Measurements from ENCODE around the gene AMN1.
"Not testable (repeated sequence)": the region's sequence is repeated elsewhere in the genome, so short reads cannot be mapped to it uniquely, and the experiment has no call there.

The AMN1 gene

GRCh38 chr12:31722580-31722979 is 6.2 kb downstream of the AMN1 start:
- TF ChIP-seq CTCF (conservative IDR thresholded peaks at IDR 0.05; ENCODE audit: low read length), result no peak
- DNase-seq (ENCODE audit: low read depth), result no peak
- no peak overlapping the region for H3K4me3 ChIP-seq (ENCODE audit: low read length)

GRCh38 chr12:31718542-31719198 is 10.2 kb downstream of the AMN1 start:
- DNase-seq (ENCODE audit: low read depth); H3K4me3 ChIP-seq (ENCODE audit: low read length): not testable (repeated sequence)

GRCh38 chr12:31716998-31717397 is 11.8 kb downstream of the AMN1 start:
- H3K4me3 ChIP-seq (ENCODE audit: low read length), result not testable (repeated sequence)

GRCh38 chr12:31715283-31715825 is 13.5 kb downstream of the AMN1 start:
- DNase-seq (ENCODE audit: low read depth), result no peak
- no peak for TF ChIP-seq CTCF (conservative IDR thresholded peaks at IDR 0.05; ENCODE audit: low read length)
- H3K4me3 ChIP-seq (ENCODE audit: low read length), result no peak overlapping the region

More at GRCh38 chr12:31716998-31717397, 11.8 kb downstream of the AMN1 start:
- DNase-seq (ENCODE audit: low read depth), result not testable (repeated sequence)

- no peak for DNase-seq (ENCODE audit: low read depth)
- no peak for TF ChIP-seq CTCF (conservative IDR thresholded peaks at IDR 0.05; ENCODE audit: low read length)
- H3K4me3 ChIP-seq (ENCODE audit: low read length), result no peak overlapping the region
Observed at GRCh38 chr12:31714406-31715271, 14.2 kb downstream of the AMN1 start.

- no peak for TF ChIP-seq CTCF (conservative IDR thresholded peaks at IDR 0.05; ENCODE audit: low read length)
- H3K4me3 ChIP-seq (ENCODE audit: low read length), result no peak overlapping the region
- no peak for DNase-seq (ENCODE audit: low read depth)
Observed at GRCh38 chr12:31712877-31713276, 15.9 kb downstream of the AMN1 start.

GRCh38 chr12:31710021-31710818 is 18.6 kb downstream of the AMN1 start:
- TF ChIP-seq CTCF (conservative IDR thresholded peaks at IDR 0.05; ENCODE audit: low read length), result no peak
- no peak for DNase-seq (ENCODE audit: low read depth)

GRCh38 chr12:31708118-31708517 is 20.7 kb downstream of the AMN1 start:
- not testable (repeated sequence) for H3K4me3 ChIP-seq (ENCODE audit: low read length); DNase-seq (ENCODE audit: low read depth)

More at GRCh38 chr12:31710021-31710818, 18.6 kb downstream of the AMN1 start:
- H3K4me3 ChIP-seq (ENCODE audit: low read length), result no peak overlapping the region
